Peyer's patch (tissue), 4 donors: Measurements from ENCODE around the gene PDZD4.

Source experiments
- CTCF ChIP-seq, 6 experiments: fragments of 450-650 bp in 4 of 6; fragments of 200-600 bp in 2 of 6; sonication (generic) in 1 of 6; IDR thresholded peaks; one replicate each; pipeline ENCODE4 v1.5.1; 2017 to 2019; ENCODE audit warnings: antibody characterized with exemption in 6 of 6, mild to moderate bottlenecking in 3 of 6, moderate library complexity in 1 of 6
- POLR2A ChIP-seq, 2 donors: fragments of 450-650 bp; IDR thresholded peaks; one replicate each; pipeline ENCODE4 v1.5.1; 2017; ENCODE audit warnings: antibody characterized with exemption in 2 of 2, mild to moderate bottlenecking in 2 of 2, moderate library complexity in 2 of 2

- TF ChIP-seq CTCF (IDR thresholded peaks at IDR 0.05) (no peak), POLR2A (IDR thresholded peaks at IDR 0.05) (no peak)
Observed at GRCh38 chrX:153864101-153864500, 33.8 kb upstream of the PDZD4 start.
